GM23338 (cell line): ENCODE results near the gene RABGAP1L. TPM values are rescaled to one million over a fixed set of nuclear protein-coding genes. Genes with fewer than 3 reads are reported as not detected.

ENCODE experiments used
- ATAC-seq: fragments of 200-7000 bp; cut with Tn5 transposase; 3 replicates; pipeline ENCODE4 v1.9.1; 2020
- DNase-seq: peaks from one replicate; pipeline ENCODE4 v3.0.0-alpha.2; 2015; ENCODE audit warnings: low spot score
- H2AFZ ChIP-seq: fragments of 200-600 bp; sonication (generic); 2 replicates; pipeline ENCODE4 v1.8.0; 2016; ENCODE audit warnings: antibody characterized with exemption, mild to moderate bottlenecking, moderate library complexity
- H3F3A ChIP-seq: fragments of 200-600 bp; sonication (generic); replicated peaks from 2 replicates; pipeline ENCODE4 v1.8.0; 2017; ENCODE audit warnings: antibody characterized with exemption, mixed run types, low read depth
- H3K27ac ChIP-seq: fragments of 200-600 bp; sonication (generic); 2 replicates; pipeline ENCODE4 v1.6.1; 2016; ENCODE audit warnings: low read depth
- H3K27me3 ChIP-seq: fragments of 200-600 bp; sonication (generic); 2 replicates; pipeline ENCODE4 v1.8.0; 2016; ENCODE audit warnings: mild to moderate bottlenecking, mixed run types, moderate library complexity; ENCODE audit not compliant: insufficient read depth
- H3K36me3 ChIP-seq: fragments of 200-600 bp; sonication (generic); 2 replicates; pipeline ENCODE4 v1.8.0; 2016; ENCODE audit warnings: mild to moderate bottlenecking; ENCODE audit not compliant: insufficient read depth
- H3K4me1 ChIP-seq: fragments of 200-600 bp; sonication (generic); 2 replicates; pipeline ENCODE4 v1.8.0; 2016; ENCODE audit warnings: mild to moderate bottlenecking, moderate library complexity; ENCODE audit not compliant: insufficient read depth
- H3K4me2 ChIP-seq: fragments of 200-600 bp; sonication (generic); 2 replicates; pipeline ENCODE4 v1.7.1; 2017; ENCODE audit warnings: mixed run types
- H3K4me3 ChIP-seq: fragments of 200-600 bp; sonication (generic); 2 replicates; pipeline ENCODE4 v1.6.1; 2016; ENCODE audit warnings: mixed run types
- H3K79me2 ChIP-seq: fragments of 200-600 bp; sonication (generic); replicated peaks from 2 replicates; pipeline ENCODE4 v1.8.0; 2017; ENCODE audit warnings: mild to moderate bottlenecking; ENCODE audit not compliant: insufficient read depth
- H3K9me2 ChIP-seq: fragments of 200-600 bp; sonication (generic); 2 replicates; pipeline ENCODE4 v1.8.0; 2017; ENCODE audit not compliant: insufficient read depth
- H4K20me1 ChIP-seq: fragments of 200-600 bp; sonication (generic); replicated peaks from 2 replicates; pipeline ENCODE4 v1.8.0; 2017; ENCODE audit warnings: mild to moderate bottlenecking; ENCODE audit not compliant: insufficient read depth
- H3K27ac Mint-ChIP-seq: 2 replicates; pipeline ENCODE4 v1.8.0; 2020; ENCODE audit warnings: inconsistent platforms, mild to moderate bottlenecking, moderate library complexity, mixed read lengths
- H3K27me3 Mint-ChIP-seq: 3 replicates; pipeline ENCODE4 v1.8.0; 2022; ENCODE audit warnings: low read depth, mild to moderate bottlenecking, moderate library complexity, mixed read lengths, inconsistent platforms; ENCODE audit not compliant: insufficient read depth, poor library complexity
- H3K36me3 Mint-ChIP-seq: 3 replicates; pipeline ENCODE4 v1.8.0; 2021; ENCODE audit warnings: low read depth, mild to moderate bottlenecking, inconsistent platforms, moderate library complexity, mixed read lengths
- H3K4me1 Mint-ChIP-seq: 3 replicates; pipeline ENCODE4 v1.8.0; 2020; ENCODE audit warnings: mild to moderate bottlenecking, inconsistent platforms, mixed read lengths
- H3K4me3 Mint-ChIP-seq: 3 replicates; pipeline ENCODE4 v1.8.0; 2021; ENCODE audit warnings: moderate library complexity, mild to moderate bottlenecking, inconsistent platforms, mixed read lengths
- H3K9me3 Mint-ChIP-seq: 3 replicates; pipeline ENCODE4 v1.8.0; 2020; ENCODE audit warnings: moderate library complexity, mild to moderate bottlenecking, inconsistent platforms, mixed read lengths
- EZH2 ChIP-seq: fragments of 200-600 bp; sonication (generic); IDR thresholded peaks from one replicate; pipeline ENCODE4 v1.8.0; 2017; ENCODE audit warnings: antibody characterized with exemption, mild to moderate bottlenecking, low read depth; ENCODE audit not compliant: unreplicated experiment
- JUNB ChIP-seq: IDR thresholded peaks from one replicate; pipeline ENCODE4 v1.6.1; 2016; ENCODE audit warnings: antibody characterized with exemption; ENCODE audit not compliant: unreplicated experiment
- NANOG ChIP-seq: IDR thresholded peaks from 2 replicates; pipeline ENCODE4 v1.6.1; 2016; ENCODE audit warnings: antibody characterized with exemption, borderline replicate concordance
- STAT1 ChIP-seq: IDR thresholded peaks from one replicate; pipeline ENCODE4 v1.6.1; 2016; ENCODE audit warnings: antibody characterized with exemption; ENCODE audit not compliant: unreplicated experiment
- ZNF114 ChIP-seq: fragments of 250-450 bp; sonication (Bioruptor Pico); IDR thresholded peaks from 2 replicates; pipeline ENCODE4 v1.5.0; 2020; ENCODE audit warnings: mild to moderate bottlenecking, moderate library complexity
- ZNF331 ChIP-seq: fragments of 250-450 bp; sonication (Bioruptor Pico); IDR thresholded peaks from 2 replicates; pipeline ENCODE4 v1.5.0; 2020; ENCODE audit warnings: low read depth, mild to moderate bottlenecking, moderate library complexity
- polyA plus RNA-seq: library from polyadenylated mRNA; unstranded; fragments of >200 nt; fragmentation: Nextera tagmentation; extraction: Ambion mirVana; gene quantifications from 2 replicates; pipeline ENCODE4 v1.2.1, GENCODE V29; 2016
- total RNA-seq: library from RNA; depleted of rRNA; stranded (reverse); fragments of >200 nt; shearing (Covaris generic); gene quantifications from 2 replicates; pipeline ENCODE4 v1.2.3, GENCODE V29; 2014
- TF ChIP-seq, protein P1 (sequence below), 2 experiments: fragments of 200-600 bp in 1 of 2; sonication (generic) in 1 of 2; conservative IDR thresholded peaks; 2 replicates each; pipeline versions ENCODE4 v1.5.1 to v1.6.1; 2016 to 2017; ENCODE audit warnings: antibody characterized with exemption in 2 of 2, low read depth in 2 of 2, mild to moderate bottlenecking in 2 of 2, moderate library complexity in 1 of 2
- TF ChIP-seq, protein P2 (sequence below): IDR thresholded peaks from 2 replicates; pipeline ENCODE4 v1.6.1; 2016; ENCODE audit warnings: antibody characterized with exemption
- TF ChIP-seq, protein P3 (sequence below): fragments of 250-450 bp; sonication (Bioruptor Pico); IDR thresholded peaks from 2 replicates; pipeline ENCODE4 v1.5.0; 2020; ENCODE audit warnings: mild to moderate bottlenecking, moderate library complexity
- TF ChIP-seq, protein P4 (sequence below): IDR thresholded peaks from one replicate; pipeline ENCODE4 v1.6.1; 2018; ENCODE audit warnings: antibody characterized with exemption; ENCODE audit not compliant: unreplicated experiment

Gene RABGAP1L
- total and polyA plus RNA-seq, 2 experiments from 2014 or later = 83.2 to 136 TPM

DNA sequence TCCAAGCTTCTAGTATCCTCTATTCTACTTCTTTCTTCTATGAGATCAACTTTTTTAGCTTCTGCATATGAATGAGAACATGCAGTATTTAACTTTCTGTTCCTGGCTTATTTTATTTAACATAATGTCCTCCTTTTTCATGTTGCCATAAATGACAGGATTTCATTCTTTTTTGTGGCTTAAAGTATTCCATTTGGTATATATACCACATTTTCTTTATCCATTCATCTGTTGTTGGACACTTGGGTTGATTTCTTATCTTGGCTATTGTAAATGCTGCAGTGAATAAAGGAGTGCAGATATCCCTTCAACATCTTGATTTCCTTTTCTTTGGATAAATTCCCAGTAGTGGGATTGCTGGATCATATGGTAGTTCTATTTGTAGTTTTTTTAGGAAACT, 498.1 kb downstream of the RABGAP1L start:
- Mint-ChIP-seq H3K27me3 (peaks cover 3% of the 10 kb centered on the region), H3K27ac (no peak overlapping the region), H3K4me1 (peaks cover 7% of the 10 kb centered on the region; the same call in 1 of the 3 replicates), H3K9me3 (0 out of 3 replicates have a peak, but pooled peaks cover 4% of the 10 kb centered on the region), H3K36me3 (peaks cover 5% of the 10 kb centered on the region; the same call in 1 of the 3 replicates), H3K4me3 (no peak overlapping the region)
- Histone ChIP-seq H2AFZ (no peak overlapping the region), H3K36me3 (no peaks in the 10 kb centered on the region), H4K20me1 (no peaks in the 10 kb centered on the region), H3K4me3 (no peak overlapping the region), H3F3A (no peaks in the 10 kb centered on the region), H3K4me1 (no peaks in the 10 kb centered on the region), H3K27me3 (no peaks in the 10 kb centered on the region), H3K79me2 (no peaks in the 10 kb centered on the region), H3K27ac (no peak overlapping the region), H3K9me2 (0 out of 2 replicates have a peak, but pooled peaks cover 1% of the 10 kb centered on the region), H3K4me2 (no peak overlapping the region)
- ATAC-seq (no peak), DNase-seq (no peak)
- TF ChIP-seq ZNF331 (no peak), NANOG (no peak), EZH2 (no peak), STAT1 (no peak), ZNF114 (CRISPR knock-in tag) (no peak), JUNB (no peak)
- TF ChIP-seq, protein P1, sequence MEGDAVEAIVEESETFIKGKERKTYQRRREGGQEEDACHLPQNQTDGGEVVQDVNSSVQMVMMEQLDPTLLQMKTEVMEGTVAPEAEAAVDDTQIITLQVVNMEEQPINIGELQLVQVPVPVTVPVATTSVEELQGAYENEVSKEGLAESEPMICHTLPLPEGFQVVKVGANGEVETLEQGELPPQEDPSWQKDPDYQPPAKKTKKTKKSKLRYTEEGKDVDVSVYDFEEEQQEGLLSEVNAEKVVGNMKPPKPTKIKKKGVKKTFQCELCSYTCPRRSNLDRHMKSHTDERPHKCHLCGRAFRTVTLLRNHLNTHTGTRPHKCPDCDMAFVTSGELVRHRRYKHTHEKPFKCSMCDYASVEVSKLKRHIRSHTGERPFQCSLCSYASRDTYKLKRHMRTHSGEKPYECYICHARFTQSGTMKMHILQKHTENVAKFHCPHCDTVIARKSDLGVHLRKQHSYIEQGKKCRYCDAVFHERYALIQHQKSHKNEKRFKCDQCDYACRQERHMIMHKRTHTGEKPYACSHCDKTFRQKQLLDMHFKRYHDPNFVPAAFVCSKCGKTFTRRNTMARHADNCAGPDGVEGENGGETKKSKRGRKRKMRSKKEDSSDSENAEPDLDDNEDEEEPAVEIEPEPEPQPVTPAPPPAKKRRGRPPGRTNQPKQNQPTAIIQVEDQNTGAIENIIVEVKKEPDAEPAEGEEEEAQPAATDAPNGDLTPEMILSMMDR (conservative IDR thresholded peaks at IDR 0.05; ENCODE audit: low read depth in 2 of 2) = no peak
- TF ChIP-seq, protein P2, sequence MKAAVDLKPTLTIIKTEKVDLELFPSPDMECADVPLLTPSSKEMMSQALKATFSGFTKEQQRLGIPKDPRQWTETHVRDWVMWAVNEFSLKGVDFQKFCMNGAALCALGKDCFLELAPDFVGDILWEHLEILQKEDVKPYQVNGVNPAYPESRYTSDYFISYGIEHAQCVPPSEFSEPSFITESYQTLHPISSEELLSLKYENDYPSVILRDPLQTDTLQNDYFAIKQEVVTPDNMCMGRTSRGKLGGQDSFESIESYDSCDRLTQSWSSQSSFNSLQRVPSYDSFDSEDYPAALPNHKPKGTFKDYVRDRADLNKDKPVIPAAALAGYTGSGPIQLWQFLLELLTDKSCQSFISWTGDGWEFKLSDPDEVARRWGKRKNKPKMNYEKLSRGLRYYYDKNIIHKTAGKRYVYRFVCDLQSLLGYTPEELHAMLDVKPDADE = no peak
- TF ChIP-seq, protein P3, sequence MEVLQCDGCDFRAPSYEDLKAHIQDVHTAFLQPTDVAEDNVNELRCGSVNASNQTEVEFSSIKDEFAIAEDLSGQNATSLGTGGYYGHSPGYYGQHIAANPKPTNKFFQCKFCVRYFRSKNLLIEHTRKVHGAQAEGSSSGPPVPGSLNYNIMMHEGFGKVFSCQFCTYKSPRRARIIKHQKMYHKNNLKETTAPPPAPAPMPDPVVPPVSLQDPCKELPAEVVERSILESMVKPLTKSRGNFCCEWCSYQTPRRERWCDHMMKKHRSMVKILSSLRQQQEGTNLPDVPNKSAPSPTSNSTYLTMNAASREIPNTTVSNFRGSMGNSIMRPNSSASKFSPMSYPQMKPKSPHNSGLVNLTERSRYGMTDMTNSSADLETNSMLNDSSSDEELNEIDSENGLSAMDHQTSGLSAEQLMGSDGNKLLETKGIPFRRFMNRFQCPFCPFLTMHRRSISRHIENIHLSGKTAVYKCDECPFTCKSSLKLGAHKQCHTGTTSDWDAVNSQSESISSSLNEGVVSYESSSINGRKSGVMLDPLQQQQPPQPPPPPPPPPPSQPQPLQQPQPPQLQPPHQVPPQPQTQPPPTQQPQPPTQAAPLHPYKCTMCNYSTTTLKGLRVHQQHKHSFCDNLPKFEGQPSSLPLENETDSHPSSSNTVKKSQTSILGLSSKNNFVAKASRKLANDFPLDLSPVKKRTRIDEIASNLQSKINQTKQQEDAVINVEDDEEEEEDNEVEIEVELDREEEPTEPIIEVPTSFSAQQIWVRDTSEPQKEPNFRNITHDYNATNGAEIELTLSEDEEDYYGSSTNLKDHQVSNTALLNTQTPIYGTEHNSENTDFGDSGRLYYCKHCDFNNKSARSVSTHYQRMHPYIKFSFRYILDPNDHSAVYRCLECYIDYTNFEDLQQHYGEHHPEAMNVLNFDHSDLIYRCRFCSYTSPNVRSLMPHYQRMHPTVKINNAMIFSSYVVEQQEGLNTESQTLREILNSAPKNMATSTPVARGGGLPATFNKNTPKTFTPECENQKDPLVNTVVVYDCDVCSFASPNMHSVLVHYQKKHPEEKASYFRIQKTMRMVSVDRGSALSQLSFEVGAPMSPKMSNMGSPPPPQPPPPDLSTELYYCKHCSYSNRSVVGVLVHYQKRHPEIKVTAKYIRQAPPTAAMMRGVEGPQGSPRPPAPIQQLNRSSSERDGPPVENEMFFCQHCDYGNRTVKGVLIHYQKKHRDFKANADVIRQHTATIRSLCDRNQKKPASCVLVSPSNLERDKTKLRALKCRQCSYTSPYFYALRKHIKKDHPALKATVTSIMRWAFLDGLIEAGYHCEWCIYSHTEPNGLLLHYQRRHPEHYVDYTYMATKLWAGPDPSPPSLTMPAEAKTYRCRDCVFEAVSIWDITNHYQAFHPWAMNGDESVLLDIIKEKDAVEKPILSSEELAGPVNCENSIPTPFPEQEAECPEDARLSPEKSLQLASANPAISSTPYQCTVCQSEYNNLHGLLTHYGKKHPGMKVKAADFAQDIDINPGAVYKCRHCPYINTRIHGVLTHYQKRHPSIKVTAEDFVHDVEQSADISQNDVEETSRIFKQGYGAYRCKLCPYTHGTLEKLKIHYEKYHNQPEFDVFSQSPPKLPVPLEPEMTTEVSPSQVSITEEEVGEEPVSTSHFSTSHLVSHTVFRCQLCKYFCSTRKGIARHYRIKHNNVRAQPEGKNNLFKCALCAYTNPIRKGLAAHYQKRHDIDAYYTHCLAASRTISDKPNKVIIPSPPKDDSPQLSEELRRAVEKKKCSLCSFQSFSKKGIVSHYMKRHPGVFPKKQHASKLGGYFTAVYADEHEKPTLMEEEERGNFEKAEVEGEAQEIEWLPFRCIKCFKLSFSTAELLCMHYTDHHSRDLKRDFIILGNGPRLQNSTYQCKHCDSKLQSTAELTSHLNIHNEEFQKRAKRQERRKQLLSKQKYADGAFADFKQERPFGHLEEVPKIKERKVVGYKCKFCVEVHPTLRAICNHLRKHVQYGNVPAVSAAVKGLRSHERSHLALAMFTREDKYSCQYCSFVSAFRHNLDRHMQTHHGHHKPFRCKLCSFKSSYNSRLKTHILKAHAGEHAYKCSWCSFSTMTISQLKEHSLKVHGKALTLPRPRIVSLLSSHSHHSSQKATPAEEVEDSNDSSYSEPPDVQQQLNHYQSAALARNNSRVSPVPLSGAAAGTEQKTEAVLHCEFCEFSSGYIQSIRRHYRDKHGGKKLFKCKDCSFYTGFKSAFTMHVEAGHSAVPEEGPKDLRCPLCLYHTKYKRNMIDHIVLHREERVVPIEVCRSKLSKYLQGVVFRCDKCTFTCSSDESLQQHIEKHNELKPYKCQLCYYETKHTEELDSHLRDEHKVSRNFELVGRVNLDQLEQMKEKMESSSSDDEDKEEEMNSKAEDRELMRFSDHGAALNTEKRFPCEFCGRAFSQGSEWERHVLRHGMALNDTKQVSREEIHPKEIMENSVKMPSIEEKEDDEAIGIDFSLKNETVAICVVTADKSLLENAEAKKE (CRISPR knock-in tag) = no peak
- TF ChIP-seq, protein P4, sequence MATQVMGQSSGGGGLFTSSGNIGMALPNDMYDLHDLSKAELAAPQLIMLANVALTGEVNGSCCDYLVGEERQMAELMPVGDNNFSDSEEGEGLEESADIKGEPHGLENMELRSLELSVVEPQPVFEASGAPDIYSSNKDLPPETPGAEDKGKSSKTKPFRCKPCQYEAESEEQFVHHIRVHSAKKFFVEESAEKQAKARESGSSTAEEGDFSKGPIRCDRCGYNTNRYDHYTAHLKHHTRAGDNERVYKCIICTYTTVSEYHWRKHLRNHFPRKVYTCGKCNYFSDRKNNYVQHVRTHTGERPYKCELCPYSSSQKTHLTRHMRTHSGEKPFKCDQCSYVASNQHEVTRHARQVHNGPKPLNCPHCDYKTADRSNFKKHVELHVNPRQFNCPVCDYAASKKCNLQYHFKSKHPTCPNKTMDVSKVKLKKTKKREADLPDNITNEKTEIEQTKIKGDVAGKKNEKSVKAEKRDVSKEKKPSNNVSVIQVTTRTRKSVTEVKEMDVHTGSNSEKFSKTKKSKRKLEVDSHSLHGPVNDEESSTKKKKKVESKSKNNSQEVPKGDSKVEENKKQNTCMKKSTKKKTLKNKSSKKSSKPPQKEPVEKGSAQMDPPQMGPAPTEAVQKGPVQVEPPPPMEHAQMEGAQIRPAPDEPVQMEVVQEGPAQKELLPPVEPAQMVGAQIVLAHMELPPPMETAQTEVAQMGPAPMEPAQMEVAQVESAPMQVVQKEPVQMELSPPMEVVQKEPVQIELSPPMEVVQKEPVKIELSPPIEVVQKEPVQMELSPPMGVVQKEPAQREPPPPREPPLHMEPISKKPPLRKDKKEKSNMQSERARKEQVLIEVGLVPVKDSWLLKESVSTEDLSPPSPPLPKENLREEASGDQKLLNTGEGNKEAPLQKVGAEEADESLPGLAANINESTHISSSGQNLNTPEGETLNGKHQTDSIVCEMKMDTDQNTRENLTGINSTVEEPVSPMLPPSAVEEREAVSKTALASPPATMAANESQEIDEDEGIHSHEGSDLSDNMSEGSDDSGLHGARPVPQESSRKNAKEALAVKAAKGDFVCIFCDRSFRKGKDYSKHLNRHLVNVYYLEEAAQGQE = no peak
